Smooth muscle cell (in vitro differentiated cells): ENCODE data around the gene P2RY14. TPM values are rescaled to one million over a fixed set of nuclear protein-coding genes. Genes with fewer than 3 reads are reported as not detected.

Experiments
- DNase-seq: peaks from one replicate; lab custom pipeline; 2025; ENCODE audit not compliant: unreplicated experiment; lab: John Stamatoyannopoulos, UW
- H2AFZ ChIP-seq: fragments of 200-600 bp; sonication (generic); 2 replicates; pipeline ENCODE4 v1.6.0; 2016; ENCODE audit warnings: antibody characterized with exemption, low read depth, mild to moderate bottlenecking
- H3F3A ChIP-seq: fragments of 200-600 bp; sonication (generic); 2 replicates; pipeline ENCODE4 v1.6.0; 2017; ENCODE audit warnings: antibody characterized with exemption, low read depth
- H3K27ac ChIP-seq: fragments of 200-600 bp; sonication (generic); 2 replicates; pipeline ENCODE4 v1.5.1; 2016; ENCODE audit warnings: low read depth, mild to moderate bottlenecking
- H3K27me3 ChIP-seq: fragments of 200-600 bp; sonication (generic); 2 replicates; pipeline ENCODE4 v1.6.1; 2016; ENCODE audit warnings: low read depth, mild to moderate bottlenecking
- H3K36me3 ChIP-seq: fragments of 200-600 bp; sonication (generic); 2 replicates; pipeline ENCODE4 v1.5.1; 2016; ENCODE audit warnings: low read depth
- H3K4me1 ChIP-seq: fragments of 200-600 bp; sonication (generic); 2 replicates; pipeline ENCODE4 v1.5.1; 2016; ENCODE audit warnings: low read depth
- H3K4me2 ChIP-seq: fragments of 200-600 bp; sonication (generic); 2 replicates; pipeline ENCODE4 v1.6.0; 2016; ENCODE audit warnings: mild to moderate bottlenecking
- H3K4me3 ChIP-seq: fragments of 200-600 bp; sonication (generic); 2 replicates; pipeline ENCODE4 v1.5.1; 2016; ENCODE audit warnings: mild to moderate bottlenecking
- H3K79me2 ChIP-seq: fragments of 200-600 bp; sonication (generic); 2 replicates; pipeline ENCODE4 v1.6.0; 2016; ENCODE audit warnings: low read depth, mild to moderate bottlenecking
- H3K9ac ChIP-seq: fragments of 200-600 bp; sonication (generic); 2 replicates; pipeline ENCODE4 v1.6.0; 2016; ENCODE audit warnings: low read depth
- H3K9me3 ChIP-seq: fragments of 200-600 bp; sonication (generic); replicated peaks from 2 replicates; pipeline ENCODE4 v1.5.1; 2016; ENCODE audit warnings: low read depth
- H4K20me1 ChIP-seq: fragments of 200-600 bp; sonication (generic); 2 replicates; pipeline ENCODE4 v1.6.0; 2016; ENCODE audit warnings: low read depth
- CTCF ChIP-seq: fragments of 200-600 bp; sonication (generic); IDR thresholded peaks from 2 replicates; pipeline ENCODE4 v1.5.1; 2017; ENCODE audit warnings: borderline replicate concordance, mild to moderate bottlenecking, antibody characterized with exemption; ENCODE audit not compliant: insufficient read depth, poor library complexity, severe bottlenecking
- WGBS: methylation state at CpG from one replicate; pipeline ENCODE4 v1.1.7; 2016; ENCODE audit warnings: low lambda C conversion rate; 5-methylcytosine and 5-hydroxymethylcytosine counted together
- polyA plus RNA-seq: library from polyadenylated mRNA; unstranded; fragments of >200 nt; fragmentation: Nextera tagmentation; extraction: Ambion mirVana; gene quantifications from 2 replicates; pipeline ENCODE4 v1.2.1, GENCODE V29; 2016
- total RNA-seq: library from RNA; depleted of rRNA; stranded (reverse); fragments of >200 nt; gene quantifications from 2 replicates; pipeline ENCODE4 v1.2.3, GENCODE V29; 2014

The P2RY14 gene
- total and polyA plus RNA-seq, 2 experiments from 2014 or later: not detected

- Histone ChIP-seq H3K9me3 (no peaks in the 10 kb centered on the region), H3K79me2 (no peaks in the 10 kb centered on the region), H3K27me3 (no peaks in the 10 kb centered on the region), H3K36me3 (no peaks in the 10 kb centered on the region), H3F3A (peaks cover 1% of the 10 kb centered on the region), H3K4me3 (no peak overlapping the region), H3K9ac (no peak overlapping the region), H3K4me1 (peaks cover under 1% of the 10 kb centered on the region), H2AFZ (no peak overlapping the region), H3K4me2 (no peak overlapping the region), H4K20me1 (no peaks in the 10 kb centered on the region), H3K27ac (no peak overlapping the region)
- no peak for TF ChIP-seq CTCF
- no peak for DNase-seq
- WGBS: 95% methylated on average over 6 of the region's 6 CpGs
Observed at GRCh38 chr3:151205482-151205881, 72.9 kb downstream of the P2RY14 start.

GRCh38 chr3:151204530-151205402 is 73.6 kb downstream of the P2RY14 start:
- no peak overlapping the region for H2AFZ ChIP-seq
- WGBS: 92% methylated on average over 3 of the region's 3 CpGs

GRCh38 chr3:151203051-151203420 is 75.3 kb downstream of the P2RY14 start, which contains the start of gene GPR171:
Gene GPR171 (minus strand): TSS chr3:151203216. CDS start chr3:151199386, 3,830 bp downstream.
- TF ChIP-seq CTCF: no peak
- Histone ChIP-seq H3K9me3 (no peaks in the 10 kb centered on the region), H4K20me1 (no peaks in the 10 kb centered on the region), H3K79me2 (no peaks in the 10 kb centered on the region), H3K36me3 (no peaks in the 10 kb centered on the region), H3K4me3 (no peak within 1 kb of the TSS), H3K9ac (no peak within 1 kb of the TSS), H3F3A (no peaks in the 10 kb centered on the region), H3K4me2 (no peak within 1 kb of the TSS), H2AFZ (no peak within 1 kb of the TSS), H3K27me3 (no peaks in the 10 kb centered on the region), H3K4me1 (no peaks in the 10 kb centered on the region), H3K27ac (no peak within 1 kb of the TSS)
- 70% methylated on average over 3 of the region's 3 CpGs for WGBS
- no peak for DNase-seq

More at GRCh38 chr3:151204530-151205402, 73.6 kb downstream of the P2RY14 start:
- no peak for TF ChIP-seq CTCF
- no peaks in the 10 kb centered on the region for H3K27me3 ChIP-seq
- H4K20me1 ChIP-seq: no peaks in the 10 kb centered on the region
- H3K4me2 ChIP-seq: no peak overlapping the region
- H3K4me1 ChIP-seq: no peaks in the 10 kb centered on the region
- no peaks in the 10 kb centered on the region for H3F3A ChIP-seq
- H3K36me3 ChIP-seq: no peaks in the 10 kb centered on the region
- DNase-seq: no peak
- H3K9me3 ChIP-seq: no peaks in the 10 kb centered on the region
- no peak overlapping the region for H3K9ac ChIP-seq
- H3K79me2 ChIP-seq: no peaks in the 10 kb centered on the region
- H3K4me3 ChIP-seq: no peak overlapping the region
- H3K27ac ChIP-seq: no peak overlapping the region
